Parathyroid adenoma (tissue), 2 donors: ENCODE results near the gene EEFSEC.

Source experiments
- H2AFZ ChIP-seq: fragments of 300-600 bp; sonication (generic); one replicate; pipeline ENCODE4 v1.7.0; 2017; ENCODE audit warnings: antibody characterized with exemption, mild to moderate bottlenecking
- H3K27ac ChIP-seq: fragments of 300-600 bp; sonication (generic); one replicate; pipeline ENCODE4 v1.7.0; 2017
- H3K27me3 ChIP-seq: fragments of 300-600 bp; sonication (generic); one replicate; pipeline ENCODE4 v1.7.0; 2017; ENCODE audit warnings: low read length; ENCODE audit not compliant: control insufficient read depth, insufficient read depth
- H3K36me3 ChIP-seq: fragments of 300-600 bp; sonication (generic); one replicate; pipeline ENCODE4 v1.7.0; 2017; ENCODE audit warnings: low read length; ENCODE audit not compliant: control insufficient read depth, insufficient read depth
- H3K4me1 ChIP-seq: fragments of 300-600 bp; sonication (generic); one replicate; pipeline ENCODE4 v1.7.0; 2017; ENCODE audit warnings: control low read depth
- H3K4me2 ChIP-seq: fragments of 300-600 bp; sonication (generic); one replicate; pipeline ENCODE4 v1.7.0; 2017; ENCODE audit warnings: low read length
- H3K4me3 ChIP-seq: fragments of 300-600 bp; sonication (generic); one replicate; pipeline ENCODE4 v1.7.0; 2017; ENCODE audit warnings: low read depth, low read length
- H3K79me2 ChIP-seq: fragments of 300-600 bp; sonication (generic); one replicate; pipeline ENCODE4 v1.7.0; 2017; ENCODE audit warnings: control low read depth
- H3K9ac ChIP-seq: fragments of 300-600 bp; sonication (generic); one replicate; pipeline ENCODE4 v1.7.0; 2017; ENCODE audit warnings: mild to moderate bottlenecking
- H3K9me3 ChIP-seq: fragments of 300-600 bp; sonication (generic); one replicate; pipeline ENCODE4 v1.7.0; 2017; ENCODE audit warnings: low read length; ENCODE audit not compliant: control insufficient read depth
- TF ChIP-seq, protein P1 (sequence below): fragments of 300-600 bp; sonication (generic); IDR thresholded peaks from one replicate; pipeline ENCODE4 v1.7.0; 2017; ENCODE audit warnings: antibody characterized with exemption, mild to moderate bottlenecking
- donor health status: primary hyperparathyroidism.

EEFSEC gene

DNA sequence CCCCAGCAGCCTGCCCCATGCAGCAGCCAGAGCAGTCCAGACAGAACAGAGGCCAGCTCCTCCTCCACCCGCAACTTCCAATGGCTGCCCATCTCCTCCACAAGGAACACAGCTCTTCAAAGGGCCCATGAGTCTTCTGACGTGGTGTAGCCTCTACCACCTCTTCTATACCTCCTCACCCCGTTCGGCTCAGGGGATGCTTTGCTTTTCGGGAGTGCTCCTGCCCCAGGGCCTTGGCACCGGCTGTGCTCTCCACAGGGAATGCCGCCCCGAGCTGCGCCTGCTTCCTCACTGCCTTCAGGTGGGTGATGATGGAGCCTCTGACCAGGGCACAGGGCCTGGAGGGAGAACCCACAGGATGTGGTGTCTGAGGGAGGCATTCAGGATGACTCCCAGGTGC is 298.8 kb downstream of the EEFSEC start:
- Histone ChIP-seq H3K79me2 (no peaks in the 10 kb centered on the region), H3K36me3 (no peaks in the 10 kb centered on the region), H3K27ac (no peak overlapping the region), H2AFZ (no peak overlapping the region), H3K9me3 (no peaks in the 10 kb centered on the region), H3K4me1 (peaks cover 11% of the 10 kb centered on the region), H3K4me3 (no peak overlapping the region), H3K27me3 (no peaks in the 10 kb centered on the region), H3K9ac (no peak overlapping the region), H3K4me2 (no peak overlapping the region)
- TF ChIP-seq, protein P1, sequence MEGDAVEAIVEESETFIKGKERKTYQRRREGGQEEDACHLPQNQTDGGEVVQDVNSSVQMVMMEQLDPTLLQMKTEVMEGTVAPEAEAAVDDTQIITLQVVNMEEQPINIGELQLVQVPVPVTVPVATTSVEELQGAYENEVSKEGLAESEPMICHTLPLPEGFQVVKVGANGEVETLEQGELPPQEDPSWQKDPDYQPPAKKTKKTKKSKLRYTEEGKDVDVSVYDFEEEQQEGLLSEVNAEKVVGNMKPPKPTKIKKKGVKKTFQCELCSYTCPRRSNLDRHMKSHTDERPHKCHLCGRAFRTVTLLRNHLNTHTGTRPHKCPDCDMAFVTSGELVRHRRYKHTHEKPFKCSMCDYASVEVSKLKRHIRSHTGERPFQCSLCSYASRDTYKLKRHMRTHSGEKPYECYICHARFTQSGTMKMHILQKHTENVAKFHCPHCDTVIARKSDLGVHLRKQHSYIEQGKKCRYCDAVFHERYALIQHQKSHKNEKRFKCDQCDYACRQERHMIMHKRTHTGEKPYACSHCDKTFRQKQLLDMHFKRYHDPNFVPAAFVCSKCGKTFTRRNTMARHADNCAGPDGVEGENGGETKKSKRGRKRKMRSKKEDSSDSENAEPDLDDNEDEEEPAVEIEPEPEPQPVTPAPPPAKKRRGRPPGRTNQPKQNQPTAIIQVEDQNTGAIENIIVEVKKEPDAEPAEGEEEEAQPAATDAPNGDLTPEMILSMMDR: no peak

DNA sequence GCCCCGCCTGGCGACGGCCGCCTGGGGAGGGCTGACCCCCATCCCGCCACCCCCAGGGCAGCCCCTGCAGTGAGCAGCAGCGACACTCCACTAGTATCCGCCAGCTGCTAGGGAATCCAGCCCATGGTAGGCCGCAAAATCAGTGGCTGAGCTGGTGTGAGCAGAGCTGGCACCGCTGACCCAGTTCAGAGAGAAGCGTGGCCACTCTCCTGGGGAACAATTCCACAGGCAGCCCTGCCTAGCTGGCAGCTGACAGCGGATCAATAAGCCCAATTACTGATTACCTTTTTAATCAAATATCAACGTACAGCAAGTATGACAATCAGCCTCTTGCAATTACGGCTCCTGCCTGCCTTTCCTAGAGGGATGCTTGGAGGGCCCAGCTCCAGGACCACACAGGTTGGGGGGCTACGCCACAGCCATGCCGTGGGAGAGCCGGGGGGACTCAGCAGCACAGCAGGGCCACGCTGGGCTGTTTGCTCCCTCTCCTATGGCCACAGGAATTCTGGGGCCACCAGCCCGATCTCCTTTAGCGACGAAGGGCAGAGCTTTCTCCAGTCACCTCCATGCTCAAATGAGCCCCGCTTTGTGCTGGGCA is 299.5 kb downstream of the EEFSEC start:
- no peak overlapping the region for H3K4me3 ChIP-seq
- H3K9me3 ChIP-seq: no peaks in the 10 kb centered on the region
- H3K36me3 ChIP-seq: no peaks in the 10 kb centered on the region
- TF ChIP-seq, protein P1: no peak
- H3K27me3 ChIP-seq: no peaks in the 10 kb centered on the region
- peaks cover 17% of the 10 kb centered on the region for H3K4me1 ChIP-seq
- H3K79me2 ChIP-seq: no peaks in the 10 kb centered on the region
- H3K27ac ChIP-seq: no peak overlapping the region
- H3K4me2 ChIP-seq: no peak overlapping the region
- no peak overlapping the region for H2AFZ ChIP-seq
- no peak overlapping the region for H3K9ac ChIP-seq

DNA sequence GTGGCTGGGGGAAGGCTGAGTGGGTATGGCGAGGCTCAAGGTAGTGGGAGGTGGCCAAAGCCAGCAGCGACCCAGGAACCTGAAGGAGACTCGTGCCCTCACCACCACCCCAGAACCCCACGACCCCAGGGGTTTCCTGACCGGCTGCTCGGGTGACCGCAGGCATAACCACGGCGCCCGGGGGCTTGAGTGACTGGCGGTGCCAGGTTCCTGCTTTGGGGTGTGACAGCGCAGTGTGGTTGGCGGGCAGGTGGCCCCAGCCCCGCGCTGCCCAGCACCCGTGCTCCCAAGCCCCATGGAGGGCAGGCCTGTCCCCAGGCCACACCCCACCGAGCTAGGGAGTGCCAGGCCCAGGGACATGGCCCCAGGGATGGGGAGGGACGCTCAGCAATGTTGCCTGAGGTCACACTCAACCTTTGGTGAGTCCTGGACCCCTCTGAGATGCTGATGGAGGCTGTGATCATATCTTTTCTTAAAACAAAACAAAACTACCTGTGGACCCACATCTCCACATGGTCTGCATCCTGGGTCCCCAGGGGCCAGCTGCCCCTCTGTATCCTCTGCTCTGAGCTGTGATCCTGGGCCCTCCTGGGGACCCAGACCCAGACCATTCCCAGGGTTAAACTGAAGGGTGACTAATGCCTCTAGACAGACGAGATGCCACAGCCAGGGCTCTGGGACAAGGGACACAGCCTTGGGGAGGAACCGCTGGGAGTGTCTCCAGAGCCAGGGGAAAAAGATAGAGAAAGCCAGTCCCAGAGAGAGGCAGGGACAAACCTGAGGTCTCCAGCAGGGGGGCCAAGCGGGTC is 300.4 kb downstream of the EEFSEC start:
- H2AFZ ChIP-seq: no peak overlapping the region
- H3K36me3 ChIP-seq: no peaks in the 10 kb centered on the region
- peaks cover 19% of the 10 kb centered on the region for H3K4me1 ChIP-seq
- no peaks in the 10 kb centered on the region for H3K79me2 ChIP-seq
- H3K27me3 ChIP-seq: no peaks in the 10 kb centered on the region
- TF ChIP-seq, protein P1: no peak
- H3K4me2 ChIP-seq: no peak overlapping the region
- no peak overlapping the region for H3K9ac ChIP-seq
- no peaks in the 10 kb centered on the region for H3K9me3 ChIP-seq
- H3K4me3 ChIP-seq: no peak overlapping the region
- no peak overlapping the region for H3K27ac ChIP-seq

DNA sequence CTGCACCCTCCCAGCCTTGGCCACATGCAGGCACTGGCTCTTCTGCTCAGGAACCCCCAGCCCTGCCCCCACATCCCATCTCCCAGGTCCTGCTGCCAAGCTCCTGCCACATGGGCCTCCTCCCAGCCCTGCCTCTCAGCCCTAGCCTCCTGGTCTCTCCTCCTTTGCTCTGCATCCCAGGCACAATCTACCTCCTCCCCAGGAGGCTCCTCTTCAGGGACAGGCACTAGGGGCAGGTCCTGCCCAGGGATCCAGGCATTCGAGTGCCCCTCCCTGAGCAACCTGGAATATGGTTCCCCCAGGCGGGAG is 301.0 kb downstream of the EEFSEC start:
- Histone ChIP-seq H3K27me3 (no peaks in the 10 kb centered on the region), H3K9me3 (no peaks in the 10 kb centered on the region), H3K27ac (no peak overlapping the region), H2AFZ (no peak overlapping the region), H3K4me1 (peaks cover 19% of the 10 kb centered on the region), H3K4me2 (no peak overlapping the region), H3K36me3 (no peaks in the 10 kb centered on the region), H3K79me2 (no peaks in the 10 kb centered on the region), H3K9ac (no peak overlapping the region), H3K4me3 (no peak overlapping the region)
- TF ChIP-seq, protein P1: no peak

DNA sequence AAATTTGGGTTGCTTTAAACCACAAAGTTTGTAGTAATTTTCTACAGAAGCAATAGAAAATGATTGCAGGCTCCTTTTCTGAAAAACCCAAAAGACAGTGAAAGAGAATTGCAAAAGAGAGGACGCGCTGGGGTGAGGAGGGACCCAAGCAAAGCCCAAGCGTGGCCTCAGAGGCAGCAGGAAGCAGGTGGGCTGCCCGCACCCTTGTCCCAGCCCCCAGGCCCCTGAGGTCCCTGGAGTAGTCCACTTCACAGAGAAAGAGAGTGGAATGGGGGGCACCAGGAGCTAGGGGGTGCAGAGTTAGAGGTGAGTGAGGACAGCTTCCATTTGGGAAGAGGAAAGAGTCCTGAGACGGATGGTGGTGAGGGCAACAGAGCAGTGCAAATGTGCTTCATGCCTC is 301.8 kb downstream of the EEFSEC start:
- Histone ChIP-seq H3K27me3 (no peaks in the 10 kb centered on the region), H3K9ac (no peak overlapping the region), H3K4me2 (no peak overlapping the region), H3K27ac (no peak overlapping the region), H3K9me3 (no peaks in the 10 kb centered on the region), H2AFZ (no peak overlapping the region), H3K4me1 (peaks cover 19% of the 10 kb centered on the region), H3K4me3 (no peak overlapping the region), H3K36me3 (no peaks in the 10 kb centered on the region), H3K79me2 (no peaks in the 10 kb centered on the region)
- TF ChIP-seq, protein P1: no peak
